Activated gamma-delta T cell (primary cell): ENCODE results near the gene WASHC3.
"Not testable (repeated sequence)": the region's sequence is repeated elsewhere in the genome, so short reads cannot be mapped to it uniquely, and the experiment has no call there.

ENCODE experiments used
- DNase-seq: peaks from one replicate; lab custom pipeline; 2025; lab: John Stamatoyannopoulos, UW
- total RNA-seq, 2 donors: gene quantifications; one replicate each; lab custom pipeline; 2026; lab: John Stamatoyannopoulos, UW

WASHC3 gene
- 42.1 to 48.3 reads per million in 2 donors for total RNA-seq

GRCh38 chr12:102061560-102062418 is at the start of gene WASHC3:
Gene WASHC3 (minus strand): TSS chr12:102061991. CDS start chr12:102061962, 29 bp downstream.
- peak; percentile 76 for DNase-seq

GRCh38 chr12:102110782-102111181 is 49.0 kb upstream of the WASHC3 start:
- DNase-seq, result no peak

- no peak for DNase-seq
Observed at GRCh38 chr12:102107970-102108369, 46.2 kb upstream of the WASHC3 start.

- no peak for DNase-seq
Observed at GRCh38 chr12:102106905-102107304, 45.1 kb upstream of the WASHC3 start.

- no peak for DNase-seq
Observed at GRCh38 chr12:102096855-102097254, 35.1 kb upstream of the WASHC3 start.

GRCh38 chr12:102095677-102096263 is 34.0 kb upstream of the WASHC3 start:
- DNase-seq, result no peak

- DNase-seq, result no peak
Observed at GRCh38 chr12:102093319-102093718, 31.5 kb upstream of the WASHC3 start.

- not testable (repeated sequence) for DNase-seq
Observed at GRCh38 chr12:102089228-102089835, 27.5 kb upstream of the WASHC3 start.

GRCh38 chr12:102080842-102081241 is 19.1 kb upstream of the WASHC3 start:
- DNase-seq, result no peak

GRCh38 chr12:102072092-102072491 is 10.3 kb upstream of the WASHC3 start:
- DNase-seq, result not testable (repeated sequence)

GRCh38 chr12:102069707-102070106 is 7.9 kb upstream of the WASHC3 start:
- DNase-seq, result no peak

GRCh38 chr12:102067574-102068258 is 5.9 kb upstream of the WASHC3 start:
- DNase-seq, result no peak

- DNase-seq, result no peak
Observed at GRCh38 chr12:102064476-102064875, 2.7 kb upstream of the WASHC3 start.

- no peak for DNase-seq
Observed at GRCh38 chr12:102063069-102063468, 1.3 kb upstream of the WASHC3 start.

- DNase-seq, result no peak
Observed at GRCh38 chr12:102062419-102062806, 622 bp upstream of the WASHC3 start.

GRCh38 chr12:102061096-102061559 is 663 bp downstream of the WASHC3 start:
- no peak for DNase-seq

GRCh38 chr12:102059343-102059742 is 2.4 kb downstream of the WASHC3 start:
- DNase-seq, result no peak

GRCh38 chr12:102054345-102054744 is 7.4 kb downstream of the WASHC3 start:
- no peak for DNase-seq

- no peak for DNase-seq
Observed at GRCh38 chr12:102053062-102053349, 8.8 kb downstream of the WASHC3 start.

- DNase-seq, result no peak
Observed at GRCh38 chr12:102052192-102053061, 9.4 kb downstream of the WASHC3 start.

GRCh38 chr12:102051431-102051965 is 10.3 kb downstream of the WASHC3 start:
- DNase-seq, result no peak
